Lower leg skin (tissue), 4 donors: ENCODE results near the gene PODXL2. TPM values are rescaled to one million over a fixed set of nuclear protein-coding genes. Genes with fewer than 3 reads are reported as not detected.

Source experiments
- DNase-seq, 2 donors: peaks; one replicate each; pipeline ENCODE4 v3.0.0-alpha.2; 2019; ENCODE audit warnings: low spot score in 2 of 2
- H3K4me3 ChIP-seq: fragments of 200-600 bp; sonication (generic); 2 replicates; pipeline ENCODE4 v1.5.1; 2017; ENCODE audit warnings: mild to moderate bottlenecking, low read depth; ENCODE audit not compliant: poor library complexity, severe bottlenecking
- CTCF ChIP-seq, 3 donors: fragments of 450-650 bp; IDR thresholded peaks; one replicate each; pipeline ENCODE4 v1.5.1; 2016; ENCODE audit warnings: antibody characterized with exemption in 3 of 3, mild to moderate bottlenecking in 3 of 3, moderate library complexity in 2 of 3
- POLR2A ChIP-seq, 2 donors: fragments of 450-650 bp; IDR thresholded peaks; one replicate each; pipeline ENCODE4 v1.6.1; 2016 to 2017; ENCODE audit warnings: antibody characterized with exemption in 2 of 2, mild to moderate bottlenecking in 1 of 2, moderate library complexity in 1 of 2
- WGBS, 2 donors: methylation state at CpG; one replicate each; pipeline ENCODE4 v1.1.5; 2018; 5-methylcytosine and 5-hydroxymethylcytosine counted together
- intact Hi-C: fragments of 100-400 bp; cut with DNase I; formaldehyde crosslinking; loops from one replicate; pipeline ENCODE4 v1.15.0; 2023; ENCODE audit warnings: low total_unique reads
- microRNA-seq, 2 donors: library from miRNA; unstranded; fragments of <30 nt; microRNA quantifications; one replicate each; pipeline ENCODE4, GENCODE V29; 2016; ENCODE audit warnings: borderline replicate concordance in 2 of 2, borderline number of aligned reads in 1 of 2
- total RNA-seq, 4 donors: library from RNA; depleted of rRNA; stranded (reverse); fragments of >200 nt; gene quantifications; one replicate each; pipeline ENCODE4 v1.1.0, GENCODE V29; 2016

PODXL2 gene
- total RNA-seq, 4 donors from 2014 or later, result 7.1 to 14.5 (median 9.2) TPM

GRCh38 chr3:127719369-127719768 is 90.4 kb downstream of the PODXL2 start:
- intact Hi-C loops, result no loop called here
- DNase-seq, result no peak
- 93 to 96% methylated on average over 8 of the region's 8 CpGs for WGBS, 2 donors
- no peak overlapping the region for H3K4me3 ChIP-seq
- TF ChIP-seq CTCF (IDR thresholded peaks at IDR 0.05) (no peak), POLR2A (IDR thresholded peaks at IDR 0.05) (no peak)

- TF ChIP-seq CTCF (IDR thresholded peaks at IDR 0.05), result no peak
- TF ChIP-seq POLR2A (IDR thresholded peaks at IDR 0.05), result no peak
- DNase-seq, result no peak
- WGBS, 2 donors, result 90 to 92% methylated on average over 15 of the region's 15 CpGs
- intact Hi-C loops, result no loop called here
- no peak overlapping the region for H3K4me3 ChIP-seq
These were observed 91.3 kb downstream of the PODXL2 start for GRCh38 chr3:127720161-127720823.

- 89% methylated on average over 17 of the region's 17 CpGs for WGBS, 2 donors
- no peak for DNase-seq
- H3K4me3 ChIP-seq, result no peak overlapping the region
- TF ChIP-seq CTCF (IDR thresholded peaks at IDR 0.05) (no peak), POLR2A (IDR thresholded peaks at IDR 0.05) (no peak)
- intact Hi-C loops, result no loop called here
These were observed 92.3 kb downstream of the PODXL2 start for GRCh38 chr3:127720985-127721935.

GRCh38 chr3:127722091-127722784 is 93.3 kb downstream of the PODXL2 start:
- TF ChIP-seq POLR2A (IDR thresholded peaks at IDR 0.05), result no peak
- TF ChIP-seq CTCF (IDR thresholded peaks at IDR 0.05), result no peak
- 51 to 62% methylated on average over 13 of the region's 13 CpGs for WGBS, 2 donors
- intact Hi-C loops, result no loop called here
- no peak overlapping the region for H3K4me3 ChIP-seq
- DNase-seq, result no peak

Small RNA genes within 50 kb of the gene (microRNA-seq; reads per million reads assigned to microRNA genes)
- 0 to 0.57 reads per million in 2 donors for gene MIR7976

Other genes with a start within 250 kb of the PODXL2 start
- 10 to 100 TPM; 57.3 to 87.5 (median 82.4) TPM for gene TPRA1, start 38.5 kb upstream of the PODXL2 start, total RNA-seq
- gene MCM2, start 30.8 kb upstream of the PODXL2 start, total RNA-seq, result 10 to 100 TPM in 3 of 4 donors, 1 to 10 TPM in 1; 5.8 to 19.6 (median 14.3) TPM
- 10 to 100 TPM; 27.8 to 68.7 (median 39.3) TPM for gene ABTB1, start 43.8 kb downstream of the PODXL2 start, total RNA-seq
- gene MGLL, start 193.3 kb downstream of the PODXL2 start, total RNA-seq, result 10 to 100 TPM; 44.0 to 57.4 (median 48.0) TPM